Upper lobe of right lung (tissue), 1 donor: ENCODE results near the gene MAD2L1BP. TPM values are rescaled to one million over a fixed set of nuclear protein-coding genes. Genes with fewer than 3 reads are reported as not detected.
A peak's percentile ranks its signal among the peaks of the same experiment; 100 is the strongest.

Experiments used
- ATAC-seq: fragments of 200-7000 bp; cut with Tn5 transposase; one replicate; pipeline ENCODE4 v1.9.1; 2020; ENCODE audit warnings: mild to moderate bottlenecking, moderate library complexity
- DNase-seq: peaks from one replicate; pipeline ENCODE4 v3.0.0-alpha.2; 2020
- H3K27ac ChIP-seq: fragments of 200-600 bp; one replicate; pipeline ENCODE4 v1.8.0; 2022
- H3K27me3 ChIP-seq: fragments of 200-600 bp; one replicate; pipeline ENCODE4 v1.8.0; 2022; ENCODE audit warnings: mild to moderate bottlenecking
- H3K36me3 ChIP-seq: fragments of 200-600 bp; one replicate; pipeline ENCODE4 v1.8.0; 2022
- H3K4me1 ChIP-seq: fragments of 200-600 bp; one replicate; pipeline ENCODE4 v1.8.0; 2022
- H3K4me3 ChIP-seq: fragments of 200-600 bp; one replicate; pipeline ENCODE4 v1.8.0; 2022; ENCODE audit warnings: mild to moderate bottlenecking
- H3K9me3 ChIP-seq: fragments of 200-600 bp; one replicate; pipeline ENCODE4 v1.8.0; 2022
- intact Hi-C: fragments of 100-400 bp; cut with DNase I; formaldehyde crosslinking; loops from one replicate; pipeline ENCODE4 v1.11.0; 2022
- total RNA-seq: library from RNA; stranded (reverse); fragmentation: NEBNext Ultra II Directional; extraction: Animal tissue kit (Norgen Biotek cat#: 25700); gene quantifications from one replicate; pipeline ENCODE4 v1.2.1, GENCODE V29; 2021
- TF ChIP-seq, protein P1 (sequence below): fragments of 200-600 bp; IDR thresholded peaks from one replicate; pipeline ENCODE4 v1.8.0; 2022; ENCODE audit warnings: antibody characterized with exemption
- donor health status: DM: no; HTN: yes; CAD: no; lungs with severe emphysema.

MAD2L1BP gene
- total RNA-seq, 1 donor from 2014 or later = 18.5 TPM

DNA sequence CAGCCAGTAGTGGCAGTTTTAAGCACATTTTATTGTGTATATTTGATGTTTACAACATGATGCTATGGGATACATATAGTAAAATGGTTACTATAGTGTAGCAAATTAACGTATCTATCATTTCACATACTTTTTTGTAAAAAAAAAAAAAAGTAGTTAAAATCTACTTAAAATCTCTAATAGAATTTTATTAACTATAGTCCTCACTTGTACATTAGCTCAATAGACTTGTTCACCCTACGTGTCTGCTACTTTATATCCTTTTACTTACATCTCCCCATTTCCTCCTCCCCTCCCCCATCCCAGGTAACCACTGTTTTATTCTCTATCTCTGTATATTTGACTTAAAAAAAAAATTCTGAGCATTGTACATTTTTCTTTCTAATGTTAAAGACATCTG is 29.6 kb upstream of the MAD2L1BP start:
- H3K27ac ChIP-seq = no peak overlapping the region
- TF ChIP-seq, protein P1, sequence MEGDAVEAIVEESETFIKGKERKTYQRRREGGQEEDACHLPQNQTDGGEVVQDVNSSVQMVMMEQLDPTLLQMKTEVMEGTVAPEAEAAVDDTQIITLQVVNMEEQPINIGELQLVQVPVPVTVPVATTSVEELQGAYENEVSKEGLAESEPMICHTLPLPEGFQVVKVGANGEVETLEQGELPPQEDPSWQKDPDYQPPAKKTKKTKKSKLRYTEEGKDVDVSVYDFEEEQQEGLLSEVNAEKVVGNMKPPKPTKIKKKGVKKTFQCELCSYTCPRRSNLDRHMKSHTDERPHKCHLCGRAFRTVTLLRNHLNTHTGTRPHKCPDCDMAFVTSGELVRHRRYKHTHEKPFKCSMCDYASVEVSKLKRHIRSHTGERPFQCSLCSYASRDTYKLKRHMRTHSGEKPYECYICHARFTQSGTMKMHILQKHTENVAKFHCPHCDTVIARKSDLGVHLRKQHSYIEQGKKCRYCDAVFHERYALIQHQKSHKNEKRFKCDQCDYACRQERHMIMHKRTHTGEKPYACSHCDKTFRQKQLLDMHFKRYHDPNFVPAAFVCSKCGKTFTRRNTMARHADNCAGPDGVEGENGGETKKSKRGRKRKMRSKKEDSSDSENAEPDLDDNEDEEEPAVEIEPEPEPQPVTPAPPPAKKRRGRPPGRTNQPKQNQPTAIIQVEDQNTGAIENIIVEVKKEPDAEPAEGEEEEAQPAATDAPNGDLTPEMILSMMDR = no peak
- no peaks in the 10 kb centered on the region for H3K4me1 ChIP-seq
- peaks cover 76% of the 10 kb centered on the region for H3K36me3 ChIP-seq
- no peak for ATAC-seq
- no peaks in the 10 kb centered on the region for H3K27me3 ChIP-seq
- DNase-seq = no peak
- H3K9me3 ChIP-seq = no peaks in the 10 kb centered on the region
- H3K4me3 ChIP-seq = no peak overlapping the region
- intact Hi-C loops = no loop called here

DNA sequence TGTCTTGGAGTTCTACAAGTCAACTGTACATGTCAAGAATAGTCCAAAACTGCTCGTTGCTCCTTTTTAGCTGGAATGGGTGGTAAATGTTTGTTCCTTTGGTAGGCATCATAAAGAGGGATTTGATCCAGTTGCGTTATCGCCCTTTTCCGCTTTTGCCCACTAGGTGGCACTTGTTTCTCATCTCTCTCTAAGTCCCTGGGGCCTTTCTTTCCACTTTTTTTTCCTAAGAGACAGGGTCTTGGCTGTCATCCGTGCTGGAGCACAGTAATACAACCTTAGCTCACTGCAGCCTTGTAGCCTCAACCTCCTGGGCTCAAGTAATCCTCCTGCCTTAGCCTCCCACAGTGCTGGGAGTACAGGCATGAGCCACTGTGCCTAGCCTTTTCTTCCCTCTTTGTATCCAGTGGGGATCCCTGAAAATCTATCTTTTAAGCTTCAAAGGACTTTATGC is 27.3 kb upstream of the MAD2L1BP start:
- TF ChIP-seq, protein P1 = peak; percentile 84
- ATAC-seq (peak; percentile 83), DNase-seq (no peak)
- Histone ChIP-seq H3K27me3 (no peaks in the 10 kb centered on the region), H3K4me3 (no peak overlapping the region), H3K4me1 (no peaks in the 10 kb centered on the region), H3K9me3 (no peaks in the 10 kb centered on the region), H3K36me3 (peaks cover 76% of the 10 kb centered on the region), H3K27ac (no peak overlapping the region)
- intact Hi-C loops = no loop called here

DNA sequence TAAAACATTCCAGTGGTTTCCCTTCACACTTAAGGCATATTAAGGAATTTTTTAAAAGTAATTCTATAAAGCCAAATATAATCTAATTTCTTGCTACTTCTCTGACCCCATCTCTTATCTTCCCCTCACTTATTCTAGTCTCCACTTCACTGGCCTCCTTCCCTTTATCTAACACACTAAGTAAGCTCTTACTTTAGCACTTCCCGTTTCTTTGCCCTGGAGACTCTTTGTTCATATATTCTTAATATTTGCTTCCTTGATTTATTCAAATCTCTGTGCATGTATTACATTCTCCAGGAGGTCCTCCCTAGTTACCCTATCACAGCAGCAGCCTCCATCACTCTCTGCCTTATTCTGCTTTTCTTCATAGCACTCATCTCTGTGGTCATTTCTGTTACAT is 26.8 kb upstream of the MAD2L1BP start:
- ATAC-seq = peak; percentile 63
- peaks cover 76% of the 10 kb centered on the region for H3K36me3 ChIP-seq
- H3K27ac ChIP-seq = no peak overlapping the region

GRCh38 chr6:43609402-43609801 is 26.2 kb upstream of the MAD2L1BP start:
- Histone ChIP-seq H3K27ac (no peak overlapping the region), H3K9me3 (no peaks in the 10 kb centered on the region), H3K36me3 (peaks cover 76% of the 10 kb centered on the region), H3K4me3 (no peak overlapping the region), H3K27me3 (no peaks in the 10 kb centered on the region), H3K4me1 (no peaks in the 10 kb centered on the region)
- ATAC-seq (no peak), DNase-seq (no peak)
- intact Hi-C loops = no loop called here
- TF ChIP-seq, protein P1 = no peak

More for the DNA sequence above, 26.8 kb upstream of the MAD2L1BP start:
- H3K4me1 ChIP-seq = no peaks in the 10 kb centered on the region
- DNase-seq = no peak
- no peak overlapping the region for H3K4me3 ChIP-seq
- no peaks in the 10 kb centered on the region for H3K9me3 ChIP-seq
- intact Hi-C loops = no loop called here
- TF ChIP-seq, protein P1 = no peak
- no peaks in the 10 kb centered on the region for H3K27me3 ChIP-seq

- no peak overlapping the region for H3K27ac ChIP-seq
- no peaks in the 10 kb centered on the region for H3K4me1 ChIP-seq
- TF ChIP-seq, protein P1 = no peak
- no peak overlapping the region for H3K4me3 ChIP-seq
- intact Hi-C loops = no loop called here
- DNase-seq = no peak
- H3K9me3 ChIP-seq = no peaks in the 10 kb centered on the region
- H3K27me3 ChIP-seq = no peaks in the 10 kb centered on the region
- peaks cover 76% of the 10 kb centered on the region for H3K36me3 ChIP-seq
- no peak for ATAC-seq
Measured at GRCh38 chr6:43610431-43610830, 25.2 kb upstream of the MAD2L1BP start.
